ENCODE data around the gene MAGEB3. TPM values are rescaled to one million over a fixed set of nuclear protein-coding genes. Genes with fewer than 3 reads are reported as not detected.
"Not testable (repeated sequence)": the region's sequence is repeated elsewhere in the genome, so short reads cannot be mapped to it uniquely, and the experiment has no call there.

The MAGEB3 gene, protein sequence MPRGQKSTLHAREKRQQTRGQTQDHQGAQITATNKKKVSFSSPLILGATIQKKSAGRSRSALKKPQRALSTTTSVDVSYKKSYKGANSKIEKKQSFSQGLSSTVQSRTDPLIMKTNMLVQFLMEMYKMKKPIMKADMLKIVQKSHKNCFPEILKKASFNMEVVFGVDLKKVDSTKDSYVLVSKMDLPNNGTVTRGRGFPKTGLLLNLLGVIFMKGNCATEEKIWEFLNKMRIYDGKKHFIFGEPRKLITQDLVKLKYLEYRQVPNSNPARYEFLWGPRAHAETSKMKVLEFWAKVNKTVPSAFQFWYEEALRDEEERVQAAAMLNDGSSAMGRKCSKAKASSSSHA
- total RNA-seq: not detected
- not detected for polyA plus RNA-seq (ENCODE audit: insufficient read length in 2 of 2)
- long read RNA-seq, donor 1: 0 reads
- long read RNA-seq, donor 2: 0 reads
- long read RNA-seq, donor 3: 0 reads
- long read RNA-seq, donor 4: 0 reads

DNA sequence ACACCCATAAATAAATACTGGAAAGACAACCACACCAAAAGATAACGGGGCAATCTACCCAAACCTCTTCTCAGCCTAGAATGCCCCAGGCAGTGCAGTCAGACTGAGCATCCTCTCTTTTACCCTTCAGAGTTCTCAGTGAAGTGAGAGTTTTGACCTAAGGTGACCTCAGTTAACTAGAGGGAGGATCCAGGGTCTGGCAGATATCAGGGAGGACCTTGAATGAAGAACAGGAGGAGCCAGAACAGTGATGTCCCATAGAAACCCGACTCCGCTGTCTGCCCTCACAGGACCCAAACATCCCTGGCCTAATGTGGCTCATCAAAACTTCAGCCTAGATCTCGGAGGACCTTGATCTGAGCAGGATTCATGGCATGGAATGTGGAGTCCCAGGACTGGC, at the start of gene MAGEB3:
Gene MAGEB3, plus strand, starts transcription at position 263 of the 400 bp plus-strand sequence. CDS start 5,268 bp downstream, outside the sequence.
- Histone ChIP-seq H3K4me3 (ENCODE audit: low read depth, low read length) (no peak within 1 kb of the TSS), H3K27ac (ENCODE audit: low read depth, low read length) (no peak within 1 kb of the TSS), H3K4me1 (ENCODE audit: control insufficient read depth, insufficient read depth, low read length) (no peaks in the 10 kb centered on the region), H3K9me3 (ENCODE audit: control insufficient read depth, insufficient read depth, low read length) (no peaks in the 10 kb centered on the region), H3K36me3 (ENCODE audit: control insufficient read depth, insufficient read depth, low read length) (no peaks in the 10 kb centered on the region), H3K27me3 (ENCODE audit: control insufficient read depth, insufficient read depth, low read length) (no peaks in the 10 kb centered on the region)
- no peak for DNase-seq (ENCODE audit: low read depth in 4 of 6, low spot score in 6 of 6)
- WGBS (ENCODE audit: insufficient coverage): 80% methylated on average over 3 of the region's 4 CpGs

DNA sequence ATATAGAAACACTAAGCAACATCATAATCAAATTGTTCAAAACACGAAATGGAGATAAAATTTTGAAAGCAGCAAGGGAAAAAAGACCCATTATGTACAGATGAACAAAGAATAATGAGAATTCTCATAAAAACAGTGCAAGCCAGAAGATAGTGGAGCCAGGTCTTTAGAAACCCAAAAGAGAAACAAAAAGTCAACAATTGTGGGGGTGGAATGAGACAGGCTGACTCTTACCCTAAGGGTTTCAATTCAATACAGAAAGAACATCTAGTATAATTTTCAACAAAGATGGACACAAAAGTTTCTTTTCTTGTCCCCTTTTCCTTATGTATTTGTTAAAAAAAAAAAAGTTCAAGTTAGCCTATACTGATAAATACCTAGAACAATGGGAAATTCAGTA, 49.1 kb upstream of the MAGEB3 start:
- H3K4me1 ChIP-seq (ENCODE audit: control insufficient read depth, insufficient read depth, low read length): no peaks in the 10 kb centered on the region
- no peak for DNase-seq (ENCODE audit: low read depth in 4 of 6, low spot score in 6 of 6)
- no peak overlapping the region for H3K4me3 ChIP-seq (ENCODE audit: low read depth, low read length)
- WGBS (ENCODE audit: insufficient coverage): no CpG with 5 or more reads among the region's 1 CpG
- no peak overlapping the region for H3K27ac ChIP-seq (ENCODE audit: low read depth, low read length)
- peaks cover 2% of the 10 kb centered on the region for H3K9me3 ChIP-seq (ENCODE audit: control insufficient read depth, insufficient read depth, low read length)
- H3K27me3 ChIP-seq (ENCODE audit: control insufficient read depth, insufficient read depth, low read length): peaks cover 11% of the 10 kb centered on the region
- no peaks in the 10 kb centered on the region for H3K36me3 ChIP-seq (ENCODE audit: control insufficient read depth, insufficient read depth, low read length)

DNA sequence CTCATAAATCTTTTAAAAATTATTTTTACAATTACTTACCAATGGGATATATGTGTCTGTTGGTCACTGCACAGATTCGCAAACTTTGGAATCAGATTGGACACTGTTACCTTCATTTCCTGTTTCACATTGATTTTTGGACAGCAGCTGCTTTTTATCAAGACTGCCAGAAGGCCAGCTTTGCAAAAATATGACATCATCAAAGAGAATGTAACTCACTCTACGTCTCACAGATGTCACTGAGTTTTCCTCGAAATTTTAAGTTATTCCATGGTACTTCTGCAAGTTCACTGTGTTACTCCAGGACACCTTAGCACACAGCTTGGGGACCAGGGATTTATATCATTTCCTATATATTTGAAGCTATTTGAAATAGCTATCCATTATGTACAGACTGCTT, 46.9 kb upstream of the MAGEB3 start:
- Histone ChIP-seq H3K36me3 (ENCODE audit: control insufficient read depth, insufficient read depth, low read length) (no peaks in the 10 kb centered on the region), H3K4me3 (ENCODE audit: low read depth, low read length) (no peak overlapping the region), H3K27me3 (ENCODE audit: control insufficient read depth, insufficient read depth, low read length) (peaks cover 11% of the 10 kb centered on the region), H3K9me3 (ENCODE audit: control insufficient read depth, insufficient read depth, low read length) (peaks cover 2% of the 10 kb centered on the region), H3K27ac (ENCODE audit: low read depth, low read length) (no peak overlapping the region), H3K4me1 (ENCODE audit: control insufficient read depth, insufficient read depth, low read length) (no peaks in the 10 kb centered on the region)
- 68% methylated on average over 3 of the region's 3 CpGs for WGBS (ENCODE audit: insufficient coverage)
- DNase-seq (ENCODE audit: low read depth in 4 of 6, low spot score in 6 of 6): no peak

DNA sequence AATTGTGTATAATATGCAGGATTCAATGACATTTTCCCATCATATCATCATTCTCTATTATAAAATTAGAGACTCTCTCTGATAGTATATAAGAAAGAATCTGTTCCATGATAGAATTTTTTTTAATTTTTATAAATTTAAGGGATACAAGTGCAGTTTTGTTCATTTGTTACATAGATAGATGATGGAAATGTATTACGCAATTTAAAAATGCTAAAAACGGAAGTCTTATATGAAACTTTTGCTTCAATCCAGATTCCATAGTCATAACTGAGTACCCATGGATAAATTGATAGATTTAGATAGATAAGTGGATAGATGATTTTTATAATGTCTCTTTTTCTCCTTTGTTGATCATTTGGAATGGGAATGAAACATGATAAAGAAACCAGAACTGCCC, 40.0 kb upstream of the MAGEB3 start:
- Histone ChIP-seq H3K9me3 (ENCODE audit: control insufficient read depth, insufficient read depth, low read length) (no peaks in the 10 kb centered on the region), H3K4me3 (ENCODE audit: low read depth, low read length) (no peak overlapping the region), H3K36me3 (ENCODE audit: control insufficient read depth, insufficient read depth, low read length) (no peaks in the 10 kb centered on the region), H3K4me1 (ENCODE audit: control insufficient read depth, insufficient read depth, low read length) (no peaks in the 10 kb centered on the region), H3K27ac (ENCODE audit: low read depth, low read length) (no peak overlapping the region), H3K27me3 (ENCODE audit: control insufficient read depth, insufficient read depth, low read length) (peaks cover 8% of the 10 kb centered on the region)
- no peak for DNase-seq (ENCODE audit: low read depth in 4 of 6, low spot score in 6 of 6)
- no CpG with 5 or more reads among the region's 2 CpGs for WGBS (ENCODE audit: insufficient coverage)

DNA sequence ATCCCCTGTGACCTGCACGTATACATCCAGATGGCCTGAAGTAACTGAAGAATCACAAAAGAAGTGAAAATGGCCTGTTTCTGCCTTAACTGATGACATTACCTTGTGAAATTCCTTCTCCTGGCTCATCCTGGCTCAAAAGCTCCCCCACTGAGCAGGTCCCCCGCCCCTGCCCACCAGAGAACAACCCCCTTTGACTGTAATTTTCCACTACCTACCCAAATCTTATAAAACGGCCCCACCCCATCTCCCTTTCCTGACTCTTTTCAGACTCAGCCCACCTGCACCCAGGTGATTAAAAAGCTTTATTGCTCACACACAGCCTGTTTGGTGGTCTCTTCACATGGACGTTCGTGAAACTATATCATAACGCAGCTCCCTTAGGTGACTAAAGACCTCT, 36.5 kb upstream of the MAGEB3 start:
- WGBS (ENCODE audit: insufficient coverage): 36% methylated on average over 2 of the region's 6 CpGs
- not testable (repeated sequence) for H3K4me1 ChIP-seq (ENCODE audit: control insufficient read depth, insufficient read depth, low read length)

DNA sequence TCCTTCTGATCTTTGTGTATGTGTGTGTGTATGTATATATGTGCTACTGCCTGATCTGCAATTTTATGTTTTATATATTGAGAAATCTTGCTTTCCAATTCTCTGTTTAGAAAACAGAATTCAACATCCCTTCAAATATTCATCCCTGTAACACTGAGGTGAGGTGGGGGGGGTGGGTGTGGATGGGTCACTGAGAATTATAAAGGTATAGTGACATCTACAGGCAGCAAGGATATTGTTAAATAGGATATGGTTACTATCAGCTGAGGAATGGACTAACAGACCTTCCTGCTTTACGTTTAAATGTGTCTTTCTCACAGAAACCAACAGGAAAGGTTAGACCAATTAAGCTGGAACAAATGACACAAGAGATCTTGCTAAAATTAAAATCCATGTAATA, 34.1 kb upstream of the MAGEB3 start:
- peaks cover 2% of the 10 kb centered on the region for H3K27me3 ChIP-seq (ENCODE audit: control insufficient read depth, insufficient read depth, low read length)
- H3K27ac ChIP-seq (ENCODE audit: low read depth, low read length): no peak overlapping the region
- peak in 2 of 6 donors; percentile 1 to 74 for DNase-seq (ENCODE audit: low read depth in 4 of 6, low spot score in 6 of 6)
- H3K4me1 ChIP-seq (ENCODE audit: control insufficient read depth, insufficient read depth, low read length): no peaks in the 10 kb centered on the region
- H3K4me3 ChIP-seq (ENCODE audit: low read depth, low read length): no peak overlapping the region
- H3K36me3 ChIP-seq (ENCODE audit: control insufficient read depth, insufficient read depth, low read length): no peaks in the 10 kb centered on the region
- no peaks in the 10 kb centered on the region for H3K9me3 ChIP-seq (ENCODE audit: control insufficient read depth, insufficient read depth, low read length)
- 33% methylated on average over 1 of the region's 1 CpG for whole genome bisulfite sequencing (ENCODE audit: insufficient coverage)

More for the DNA sequence above, 36.5 kb upstream of the MAGEB3 start:
- H3K27ac ChIP-seq (ENCODE audit: low read depth, low read length); H3K27me3 ChIP-seq (ENCODE audit: control insufficient read depth, insufficient read depth, low read length); H3K9me3 ChIP-seq (ENCODE audit: control insufficient read depth, insufficient read depth, low read length); H3K4me3 ChIP-seq (ENCODE audit: low read depth, low read length); DNase-seq (ENCODE audit: low read depth in 4 of 6, low spot score in 6 of 6); H3K36me3 ChIP-seq (ENCODE audit: control insufficient read depth, insufficient read depth, low read length): not testable (repeated sequence)

DNA sequence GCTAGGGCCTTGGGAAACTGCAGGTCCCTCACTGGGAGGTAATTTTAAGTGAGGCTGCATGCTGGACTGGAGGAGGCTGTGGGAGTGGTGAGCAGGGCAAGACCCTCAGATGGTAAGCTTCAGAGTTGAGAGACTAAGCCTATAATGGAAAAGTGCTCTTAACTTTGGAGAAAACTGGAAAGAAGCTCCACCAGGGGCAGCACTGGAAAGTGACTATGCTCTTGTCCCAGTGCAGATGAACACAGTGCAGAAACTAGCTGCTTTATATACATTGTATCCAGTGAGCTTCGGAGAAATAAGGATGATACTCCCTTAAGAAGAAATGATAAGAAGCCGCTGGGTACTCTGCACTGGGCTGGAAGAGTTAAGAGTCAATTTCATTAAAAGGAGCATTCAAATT, 18.3 kb upstream of the MAGEB3 start:
- Histone ChIP-seq H3K36me3 (ENCODE audit: control insufficient read depth, insufficient read depth, low read length) (no peaks in the 10 kb centered on the region), H3K9me3 (ENCODE audit: control insufficient read depth, insufficient read depth, low read length) (no peaks in the 10 kb centered on the region), H3K27me3 (ENCODE audit: control insufficient read depth, insufficient read depth, low read length) (no peaks in the 10 kb centered on the region), H3K27ac (ENCODE audit: low read depth, low read length) (no peak overlapping the region), H3K4me1 (ENCODE audit: control insufficient read depth, insufficient read depth, low read length) (no peaks in the 10 kb centered on the region), H3K4me3 (ENCODE audit: low read depth, low read length) (no peak overlapping the region)
- no peak for DNase-seq (ENCODE audit: low read depth in 4 of 6, low spot score in 6 of 6)
- WGBS (ENCODE audit: insufficient coverage): 71% methylated on average over 1 of the region's 2 CpGs

DNA sequence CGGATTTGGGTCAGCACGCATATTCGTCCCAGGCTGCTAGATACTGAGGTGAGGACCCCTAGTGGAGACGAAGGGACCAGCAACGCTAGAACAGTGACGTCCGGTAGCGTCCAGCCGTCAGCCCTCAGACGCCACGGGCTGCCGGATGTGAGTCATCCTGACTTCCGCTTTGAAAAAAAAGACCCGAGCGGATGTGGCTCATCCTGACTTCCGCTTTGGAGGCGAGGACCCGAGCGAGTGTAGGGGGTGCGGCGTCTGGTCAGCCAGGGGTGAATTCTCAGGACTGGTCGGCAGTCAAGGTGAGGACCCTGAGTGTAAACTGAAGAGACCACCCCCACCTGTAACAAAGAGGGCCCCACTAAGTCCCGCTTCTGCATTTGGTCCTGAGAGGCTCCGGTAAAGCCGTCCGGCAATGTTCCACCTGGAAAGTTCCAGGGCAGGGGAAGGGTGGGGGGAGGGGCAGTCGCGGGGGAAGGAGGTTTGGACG, 15.1 kb upstream of the MAGEB3 start, which contains the start of gene MAGEB2:
Gene MAGEB2, plus strand, starts transcription at position 207 of the 487 bp plus-strand sequence. CDS start 3,018 bp downstream, outside the sequence.
- Histone ChIP-seq H3K27ac (ENCODE audit: low read depth, low read length) (no peak within 1 kb of the TSS), H3K27me3 (ENCODE audit: control insufficient read depth, insufficient read depth, low read length) (no peaks in the 10 kb centered on the region), H3K4me3 (ENCODE audit: low read depth, low read length) (no peak within 1 kb of the TSS), H3K4me1 (ENCODE audit: control insufficient read depth, insufficient read depth, low read length) (no peaks in the 10 kb centered on the region), H3K36me3 (ENCODE audit: control insufficient read depth, insufficient read depth, low read length) (no peaks in the 10 kb centered on the region), H3K9me3 (ENCODE audit: control insufficient read depth, insufficient read depth, low read length) (no peaks in the 10 kb centered on the region)
- 83% methylated on average over 21 of the region's 29 CpGs for WGBS (ENCODE audit: insufficient coverage)
- DNase-seq (ENCODE audit: low read depth in 4 of 6, low spot score in 6 of 6): no peak

DNA sequence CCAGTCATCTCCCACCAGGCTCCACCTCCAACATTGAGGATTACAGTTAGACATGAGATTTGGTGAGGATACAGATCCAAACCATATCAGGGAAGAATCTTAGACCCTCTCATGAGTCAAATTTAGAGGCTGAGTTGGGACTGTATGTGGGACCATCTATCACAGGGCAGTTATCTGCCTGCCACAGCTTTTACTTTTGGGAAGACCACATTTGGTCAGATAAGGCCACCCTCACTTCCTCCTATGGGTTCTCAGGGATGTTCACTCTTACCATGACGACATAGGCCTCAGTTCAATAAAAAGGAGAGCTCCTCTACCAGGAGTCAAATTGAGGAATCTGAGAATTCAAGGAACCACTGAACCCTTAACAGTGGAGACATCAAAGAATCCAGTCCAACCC, 13.0 kb upstream of the MAGEB3 start:
- H3K4me1 ChIP-seq (ENCODE audit: control insufficient read depth, insufficient read depth, low read length): no peaks in the 10 kb centered on the region
- H3K36me3 ChIP-seq (ENCODE audit: control insufficient read depth, insufficient read depth, low read length): no peaks in the 10 kb centered on the region
- H3K27me3 ChIP-seq (ENCODE audit: control insufficient read depth, insufficient read depth, low read length): no peaks in the 10 kb centered on the region
- H3K4me3 ChIP-seq (ENCODE audit: low read depth, low read length): no peak overlapping the region
- 43% methylated on average over 1 of the region's 1 CpG for WGBS (ENCODE audit: insufficient coverage)
- DNase-seq (ENCODE audit: low read depth in 4 of 6, low spot score in 6 of 6): no peak
- H3K9me3 ChIP-seq (ENCODE audit: control insufficient read depth, insufficient read depth, low read length): no peaks in the 10 kb centered on the region
- H3K27ac ChIP-seq (ENCODE audit: low read depth, low read length): no peak overlapping the region

DNA sequence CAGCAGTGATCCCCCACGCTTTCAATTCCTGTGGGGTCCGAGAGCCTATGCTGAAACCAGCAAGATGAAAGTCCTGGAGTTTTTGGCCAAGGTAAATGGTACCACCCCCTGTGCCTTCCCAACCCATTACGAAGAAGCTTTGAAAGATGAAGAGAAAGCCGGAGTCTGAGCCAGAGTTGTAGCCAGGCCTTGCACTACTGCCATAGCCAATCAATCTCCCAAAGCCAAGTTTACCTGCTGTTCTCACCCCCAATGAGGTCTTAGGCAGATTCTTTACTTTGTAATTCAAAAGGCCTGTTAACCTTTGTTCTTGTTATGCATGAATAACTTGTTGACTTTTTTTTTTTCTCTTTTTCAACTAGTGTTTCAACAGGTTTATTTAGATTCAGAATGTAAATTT, 11.1 kb upstream of the MAGEB3 start:
- 55% methylated on average over 3 of the region's 4 CpGs for WGBS (ENCODE audit: insufficient coverage)
- Histone ChIP-seq H3K9me3 (ENCODE audit: control insufficient read depth, insufficient read depth, low read length) (no peaks in the 10 kb centered on the region), H3K27me3 (ENCODE audit: control insufficient read depth, insufficient read depth, low read length) (no peaks in the 10 kb centered on the region), H3K4me3 (ENCODE audit: low read depth, low read length) (no peak overlapping the region), H3K27ac (ENCODE audit: low read depth, low read length) (no peak overlapping the region), H3K4me1 (ENCODE audit: control insufficient read depth, insufficient read depth, low read length) (no peaks in the 10 kb centered on the region), H3K36me3 (ENCODE audit: control insufficient read depth, insufficient read depth, low read length) (no peaks in the 10 kb centered on the region)
- DNase-seq (ENCODE audit: low read depth in 4 of 6, low spot score in 6 of 6): no peak

All from spinal cord (tissue), 10 donors.